GM19099 (cell line): ENCODE data around the gene PYGB.

Experiments
- POLR2A ChIP-seq: IDR thresholded peaks from 3 replicates; pipeline ENCODE4 v1.6.1; 2011; ENCODE audit warnings: low read depth; ENCODE audit not compliant: insufficient read length; ENCODE audit errors: extremely low read depth

PYGB gene

DNA sequence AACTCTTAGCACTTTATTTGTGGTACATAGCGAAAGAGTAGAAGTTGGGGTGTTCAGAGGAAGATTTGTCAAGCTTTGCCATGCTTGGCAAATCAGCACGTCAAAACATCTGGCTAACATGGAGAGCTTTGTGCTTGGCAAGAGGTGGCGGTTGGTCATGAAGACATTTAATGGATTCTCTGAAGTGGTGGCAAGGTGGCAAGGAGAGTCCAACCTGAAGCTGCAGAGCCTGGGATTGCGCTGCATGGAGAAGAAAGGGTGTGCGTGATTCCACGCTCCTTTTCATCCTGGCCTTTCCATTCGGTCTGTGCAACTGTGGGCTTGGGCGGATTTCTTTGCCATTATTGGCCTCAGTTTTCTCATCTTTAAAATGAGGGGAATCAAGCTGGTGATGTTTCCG is 3.1 kb downstream of the PYGB start:
- TF ChIP-seq POLR2A: no peak

DNA sequence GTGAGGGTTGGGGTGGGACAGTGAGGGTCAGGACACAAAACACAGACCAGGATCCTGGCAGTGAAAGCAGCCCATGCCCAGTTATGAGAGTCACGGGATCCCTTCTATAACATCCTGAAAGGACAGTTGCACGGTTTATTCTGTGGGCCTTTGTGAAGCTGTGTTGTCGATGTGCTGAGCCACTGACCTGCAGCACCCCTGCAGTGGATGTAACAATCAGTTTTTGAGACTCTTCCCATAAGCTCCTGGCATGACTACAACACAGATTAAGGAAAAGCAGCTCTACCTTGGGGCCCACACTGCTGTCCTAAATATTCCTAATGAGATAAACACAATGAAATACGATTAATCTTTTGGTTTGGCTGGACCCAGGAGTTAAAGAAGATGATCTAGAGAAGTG is 3.7 kb downstream of the PYGB start:
- no peak for TF ChIP-seq POLR2A

DNA sequence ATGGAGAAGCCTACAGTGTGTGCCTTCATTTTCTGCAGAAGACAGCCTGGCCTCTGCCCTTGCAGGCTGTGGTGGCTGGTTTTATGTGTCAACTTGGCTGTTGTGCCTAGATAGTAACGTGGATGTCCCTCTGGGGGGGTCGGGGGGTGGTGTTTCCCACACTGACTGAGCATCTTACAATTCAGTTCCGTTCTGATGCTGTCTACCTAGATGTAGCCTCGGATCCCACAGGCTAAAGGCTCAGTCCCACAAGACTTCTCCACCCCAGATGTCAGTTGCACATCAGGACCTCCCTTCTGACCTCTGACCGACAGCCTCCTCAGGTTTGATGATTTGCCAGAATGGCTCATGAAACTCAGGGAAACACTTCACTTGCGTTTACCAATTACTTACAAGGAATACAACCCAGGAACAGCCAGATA is 4.4 kb downstream of the PYGB start:
- TF ChIP-seq POLR2A: no peak

DNA sequence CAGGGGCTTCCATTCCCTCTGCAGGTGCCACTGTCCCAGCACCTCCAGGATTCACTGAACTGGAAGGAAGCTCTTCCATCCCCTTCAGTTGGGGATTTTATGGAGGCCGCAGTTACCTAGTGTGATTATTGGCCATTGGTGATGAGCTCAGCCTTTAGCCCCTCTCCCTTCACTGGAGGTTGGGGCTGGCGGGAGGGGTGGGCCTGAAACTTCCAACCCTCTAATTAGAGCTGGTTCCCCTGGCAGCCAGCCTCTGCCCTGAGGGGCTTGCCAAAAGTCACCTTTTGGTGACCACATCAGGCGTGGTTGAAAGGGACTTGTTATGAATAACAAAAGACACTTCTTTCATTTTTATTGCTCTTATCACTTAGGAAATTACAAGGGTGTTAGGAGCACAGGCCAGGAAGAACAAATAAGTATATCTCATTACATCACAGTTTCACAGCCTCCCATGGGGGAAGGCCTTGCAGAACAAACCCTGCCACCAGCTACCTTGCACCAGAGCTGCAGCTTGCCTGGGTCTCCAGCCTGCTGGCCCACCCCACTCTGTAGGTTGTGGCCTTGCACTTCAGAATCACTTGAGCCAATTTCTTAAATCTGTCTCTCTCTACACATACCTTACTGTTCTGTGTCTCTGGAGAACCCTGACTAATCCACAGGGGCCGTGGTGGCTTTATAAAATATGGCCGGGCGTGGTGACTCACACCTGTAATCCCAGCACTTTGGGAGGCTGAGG is 5.0 kb downstream of the PYGB start:
- no peak for TF ChIP-seq POLR2A

DNA sequence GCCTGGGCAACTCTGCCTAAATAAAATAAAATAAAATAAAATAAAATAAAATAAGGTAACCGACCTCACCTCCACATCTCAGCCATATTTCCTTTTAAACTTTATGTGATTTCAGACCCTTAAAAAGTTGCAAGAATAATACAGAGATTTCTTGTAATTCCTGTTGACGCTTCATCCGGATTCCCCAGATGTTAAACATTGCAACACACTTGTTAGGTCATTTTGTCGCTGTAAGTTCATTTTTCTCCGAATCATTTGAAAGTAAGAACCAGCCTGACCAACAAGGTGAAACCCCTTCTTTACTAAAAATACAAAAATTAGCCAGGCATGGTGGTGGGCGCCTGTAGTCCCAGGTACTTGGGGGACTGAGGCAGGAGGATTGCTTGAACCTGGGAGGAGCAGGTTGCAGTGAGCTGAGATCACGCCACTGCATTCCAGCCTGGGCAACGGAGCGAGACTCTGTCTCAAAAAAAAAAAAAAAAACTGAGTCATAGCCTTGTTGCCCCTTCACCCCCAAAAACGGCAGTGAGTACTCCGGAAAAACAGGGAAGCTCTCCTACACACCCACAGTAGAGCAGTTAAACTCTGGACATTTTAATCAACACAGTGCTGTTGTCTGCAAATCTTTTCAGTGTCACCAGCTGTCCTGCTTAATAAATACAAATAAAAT is 5.9 kb downstream of the PYGB start:
- TF ChIP-seq POLR2A: no peak

DNA sequence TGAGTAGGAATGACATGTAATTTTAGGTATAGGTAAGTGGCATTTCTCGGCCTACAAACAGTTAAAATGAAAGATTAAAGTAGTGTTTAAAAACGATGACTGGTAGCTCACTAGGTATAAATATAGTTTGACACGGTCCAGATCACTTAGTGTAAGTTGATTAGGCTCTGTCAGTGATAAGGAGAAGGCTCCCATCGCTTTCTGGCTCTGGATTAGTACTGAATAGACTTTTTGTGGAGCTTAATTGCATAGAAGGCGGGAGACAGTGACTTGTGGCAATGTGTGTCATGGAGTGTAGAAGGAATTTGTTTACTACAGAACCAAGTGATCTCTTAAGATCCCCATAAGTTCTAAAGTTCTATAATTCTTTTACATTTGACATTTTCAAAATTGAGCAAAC is 6.7 kb downstream of the PYGB start:
- no peak for TF ChIP-seq POLR2A

DNA sequence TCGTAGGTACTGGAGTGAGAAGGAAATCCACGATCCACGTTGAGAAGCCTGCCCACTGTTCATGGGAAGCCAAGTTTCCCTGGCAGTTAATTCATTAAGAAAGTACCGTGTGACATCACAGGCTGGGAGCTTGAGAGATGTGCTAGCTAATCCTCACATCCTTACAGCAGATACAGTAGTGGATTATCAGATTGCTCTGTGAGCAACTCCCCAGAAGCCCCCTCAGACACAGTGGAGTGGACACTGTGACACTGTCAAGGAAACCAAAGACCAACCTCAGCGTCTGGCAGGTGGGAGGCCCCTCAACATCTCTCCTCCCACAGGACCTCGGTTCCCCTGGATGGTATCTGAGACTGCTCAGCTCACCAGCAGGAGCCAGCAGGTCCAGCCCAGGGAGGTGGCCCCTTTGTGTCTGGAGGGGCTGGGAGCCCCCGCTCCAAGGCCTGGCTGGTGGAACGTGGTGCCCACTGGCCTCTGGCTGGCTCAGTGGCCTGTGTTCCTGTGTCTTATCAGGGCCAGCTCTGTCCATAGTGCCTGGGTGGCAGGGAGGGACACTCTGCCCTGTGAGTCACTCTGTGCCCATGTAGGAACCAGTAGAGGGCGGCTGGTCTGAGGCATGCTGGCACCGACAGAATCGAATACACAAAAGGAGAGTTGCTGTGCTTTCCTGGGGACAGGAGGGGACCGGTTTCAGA is 7.2 kb downstream of the PYGB start:
- no peak for TF ChIP-seq POLR2A

DNA sequence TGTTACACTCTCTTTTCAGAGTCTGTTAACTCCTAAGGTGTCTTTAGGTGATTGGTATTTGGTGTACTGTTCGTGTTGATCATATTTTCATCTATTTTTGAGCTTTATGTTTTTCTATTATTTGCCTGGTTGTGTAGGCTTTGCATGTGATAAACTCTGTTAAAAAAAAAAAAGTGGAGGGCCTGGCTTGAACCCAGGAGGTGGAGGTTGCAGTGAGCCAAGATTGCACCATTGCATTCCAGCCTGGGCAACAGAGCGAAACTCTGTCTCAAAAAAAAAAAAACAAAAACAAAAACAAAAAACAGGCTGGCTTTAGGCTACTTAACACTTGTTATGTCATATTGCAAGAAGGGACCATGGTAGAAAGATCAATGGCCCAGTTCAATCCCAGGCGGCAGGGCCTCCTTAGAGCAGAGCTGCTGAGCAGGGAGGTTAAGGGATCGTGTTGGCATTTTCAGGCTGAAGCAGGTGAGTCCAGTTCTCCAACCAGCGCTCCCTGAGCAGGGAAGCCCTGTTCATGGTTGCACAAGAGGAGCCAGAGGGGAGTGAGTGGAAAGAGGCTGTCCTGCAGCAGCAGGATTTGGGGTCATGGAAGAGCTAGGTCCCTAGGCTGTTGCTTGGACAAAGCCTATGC is 8.5 kb downstream of the PYGB start:
- no peak for TF ChIP-seq POLR2A

GRCh38 chr20:25257130-25257529 is 9.2 kb downstream of the PYGB start:
- TF ChIP-seq POLR2A: no peak

DNA sequence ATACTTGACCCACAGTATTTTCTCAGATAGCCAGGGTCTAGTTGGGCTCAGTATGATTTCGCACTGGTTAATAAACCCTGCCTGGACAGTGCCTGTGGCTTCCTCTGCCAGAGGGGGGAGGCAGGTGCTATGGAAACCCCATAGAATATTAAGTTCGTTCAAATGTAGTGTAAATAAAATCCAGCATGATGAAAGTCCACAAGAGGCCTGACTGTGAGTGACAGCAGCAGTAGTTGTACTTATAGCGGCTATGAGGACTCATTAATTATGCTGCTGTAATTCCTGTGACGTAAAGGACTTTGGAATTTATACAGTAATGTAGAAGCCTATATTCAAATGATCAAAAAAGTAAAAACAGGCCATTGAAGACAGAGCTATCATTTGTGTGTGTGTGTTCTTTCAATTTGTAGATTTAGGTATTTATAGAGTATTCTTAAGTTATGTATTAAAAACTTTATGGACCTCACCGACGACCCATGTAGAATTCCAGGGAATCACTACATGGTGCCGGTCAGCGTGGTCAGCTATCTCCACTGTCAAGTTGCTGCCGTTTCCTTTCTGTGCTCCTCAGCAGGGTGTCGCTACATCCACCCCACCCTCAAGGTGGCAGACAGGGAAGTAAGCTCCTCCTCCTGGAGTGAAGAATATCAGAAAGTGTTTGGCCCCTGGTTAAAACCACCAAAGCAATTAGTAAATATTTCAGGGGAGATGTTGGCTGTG is 10.0 kb downstream of the PYGB start:
- no peak for TF ChIP-seq POLR2A

DNA sequence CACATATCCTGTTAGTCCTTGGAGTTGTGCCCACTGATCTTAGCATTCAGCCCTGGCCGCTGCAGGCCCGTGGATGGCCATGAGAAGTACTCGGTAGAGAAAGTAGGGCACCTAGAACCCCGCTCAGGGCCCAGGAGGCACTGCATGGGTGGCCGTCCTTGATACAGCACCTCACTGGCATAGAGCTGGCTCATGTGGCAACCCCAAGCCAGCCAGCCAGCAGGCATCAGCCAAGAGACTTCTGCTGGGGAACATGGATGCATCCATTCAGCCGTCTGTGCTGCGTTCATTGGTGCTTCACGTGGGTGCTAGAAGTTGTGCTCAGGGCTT is 10.6 kb downstream of the PYGB start:
- no peak for TF ChIP-seq POLR2A

DNA sequence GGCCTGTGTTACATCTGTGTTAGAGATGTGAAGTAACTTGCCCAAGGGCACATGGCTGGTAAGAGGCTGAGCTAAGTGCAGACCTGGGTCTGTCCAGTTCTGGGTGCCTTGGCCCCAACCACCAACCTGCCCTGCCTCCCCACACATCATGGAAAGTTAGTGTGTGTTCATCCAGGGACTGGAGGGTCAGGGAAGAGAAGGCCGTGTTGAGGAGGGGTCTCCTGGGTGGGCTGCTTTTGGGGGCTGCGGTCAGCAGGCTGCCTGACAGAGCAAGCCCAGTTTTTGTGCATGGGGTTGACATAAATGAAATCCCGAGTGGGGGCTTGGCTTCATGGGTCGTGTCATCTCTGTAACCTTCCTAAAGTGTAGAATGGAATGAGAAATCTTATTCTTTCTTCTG is 10.9 kb downstream of the PYGB start:
- TF ChIP-seq POLR2A: no peak

- TF ChIP-seq POLR2A: no peak
These were observed 11.5 kb downstream of the PYGB start for GRCh38 chr20:25259358-25259757.

- TF ChIP-seq POLR2A: no peak
These were observed 11.9 kb downstream of the PYGB start for GRCh38 chr20:25259788-25260254.

- TF ChIP-seq POLR2A: no peak
These were observed 21.4 kb downstream of the PYGB start for GRCh38 chr20:25269057-25269832.

DNA sequence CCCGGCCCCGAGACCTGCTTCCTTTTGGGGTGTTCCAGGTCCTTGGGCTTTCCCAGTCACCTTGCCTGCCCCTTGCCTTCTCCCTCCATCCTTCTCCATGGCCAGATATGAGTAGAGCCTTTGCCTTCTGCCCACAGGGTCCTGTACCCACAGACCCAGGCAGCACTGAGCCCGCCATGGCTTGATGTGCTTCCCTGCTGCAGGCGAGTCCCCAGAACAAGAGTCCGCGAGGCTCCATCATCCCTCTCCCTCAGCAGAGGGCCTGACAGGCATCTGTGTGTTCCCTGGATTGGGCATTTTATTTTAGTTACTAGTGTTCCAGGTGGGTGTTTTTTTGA is 21.9 kb downstream of the PYGB start:
- TF ChIP-seq POLR2A: no peak
